GM18526 (cell line): ENCODE results near the gene LSR.

Experiments
- POLR2A ChIP-seq: IDR thresholded peaks from 3 replicates; pipeline ENCODE4 v1.6.1; 2011; ENCODE audit not compliant: insufficient read length; ENCODE audit errors: extremely low read depth

Gene LSR

DNA sequence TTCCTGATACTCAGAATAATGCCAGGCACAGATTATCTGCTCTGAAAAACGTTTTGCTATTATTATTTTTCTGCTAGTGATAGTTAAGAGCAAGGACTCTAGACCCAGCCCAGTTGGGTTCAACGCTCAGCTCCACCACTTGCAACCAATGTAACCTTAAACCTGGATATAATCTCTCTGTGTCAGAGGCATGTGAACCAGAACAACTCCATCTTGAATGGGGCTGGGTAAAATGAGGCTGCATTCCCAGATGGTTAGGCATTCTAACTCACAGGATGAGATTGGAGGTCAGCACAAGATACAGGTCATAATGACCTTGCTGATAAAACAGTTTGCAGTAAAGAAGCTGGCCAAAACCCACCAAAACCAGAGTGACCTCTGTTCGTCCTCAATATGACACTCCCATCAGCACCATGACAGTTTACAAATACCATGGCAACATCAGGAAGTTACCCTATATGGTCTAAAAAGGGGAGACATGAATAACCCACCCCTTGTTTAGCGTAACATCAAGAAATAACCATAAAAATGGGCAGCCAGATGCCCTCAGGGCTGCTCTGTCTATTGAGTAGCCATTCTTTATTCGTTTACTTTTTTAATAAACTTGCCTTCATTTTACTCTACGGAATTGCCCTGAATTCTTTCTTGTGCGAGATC lies 33.9 kb upstream of the LSR start:
- no peak for TF ChIP-seq POLR2A

DNA sequence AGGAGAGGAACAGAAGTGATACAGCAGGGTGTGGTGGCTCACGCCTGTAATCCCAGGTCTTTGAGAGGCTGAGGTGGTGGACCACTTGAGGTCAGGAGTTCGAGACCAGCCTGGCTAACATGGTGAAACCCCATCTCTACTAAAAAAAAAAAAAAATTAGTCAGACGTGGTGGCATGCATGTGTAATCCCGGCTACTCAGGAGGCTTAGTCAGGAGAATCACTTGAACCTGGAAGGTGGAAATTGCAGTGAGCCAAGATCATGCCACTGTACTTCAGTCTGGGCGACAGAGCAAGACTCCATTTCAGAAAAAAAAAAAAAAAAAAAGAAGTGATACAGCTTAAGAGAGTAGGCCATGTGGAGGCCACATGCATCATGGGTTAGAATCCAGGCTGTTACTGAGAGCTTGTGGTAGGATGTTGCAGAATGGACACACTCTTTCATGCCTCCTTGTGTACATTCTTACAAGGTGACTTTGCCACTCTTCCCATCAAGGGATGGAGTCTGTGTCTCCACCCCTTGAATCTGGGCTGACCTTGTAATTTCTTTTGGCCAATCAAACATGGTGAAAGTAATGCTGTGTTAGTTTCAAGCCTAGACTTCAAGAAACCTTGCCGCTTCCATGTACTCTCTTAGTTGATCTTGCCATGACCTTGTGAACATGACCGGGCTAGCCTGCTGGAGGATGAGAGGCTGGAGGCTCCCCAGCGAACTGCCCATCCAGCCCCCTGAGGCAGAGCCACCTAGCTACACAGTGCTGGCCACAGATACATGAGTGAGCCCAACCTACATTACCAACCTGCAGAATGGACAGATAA lies 32.6 kb upstream of the LSR start:
- no peak for TF ChIP-seq POLR2A

DNA sequence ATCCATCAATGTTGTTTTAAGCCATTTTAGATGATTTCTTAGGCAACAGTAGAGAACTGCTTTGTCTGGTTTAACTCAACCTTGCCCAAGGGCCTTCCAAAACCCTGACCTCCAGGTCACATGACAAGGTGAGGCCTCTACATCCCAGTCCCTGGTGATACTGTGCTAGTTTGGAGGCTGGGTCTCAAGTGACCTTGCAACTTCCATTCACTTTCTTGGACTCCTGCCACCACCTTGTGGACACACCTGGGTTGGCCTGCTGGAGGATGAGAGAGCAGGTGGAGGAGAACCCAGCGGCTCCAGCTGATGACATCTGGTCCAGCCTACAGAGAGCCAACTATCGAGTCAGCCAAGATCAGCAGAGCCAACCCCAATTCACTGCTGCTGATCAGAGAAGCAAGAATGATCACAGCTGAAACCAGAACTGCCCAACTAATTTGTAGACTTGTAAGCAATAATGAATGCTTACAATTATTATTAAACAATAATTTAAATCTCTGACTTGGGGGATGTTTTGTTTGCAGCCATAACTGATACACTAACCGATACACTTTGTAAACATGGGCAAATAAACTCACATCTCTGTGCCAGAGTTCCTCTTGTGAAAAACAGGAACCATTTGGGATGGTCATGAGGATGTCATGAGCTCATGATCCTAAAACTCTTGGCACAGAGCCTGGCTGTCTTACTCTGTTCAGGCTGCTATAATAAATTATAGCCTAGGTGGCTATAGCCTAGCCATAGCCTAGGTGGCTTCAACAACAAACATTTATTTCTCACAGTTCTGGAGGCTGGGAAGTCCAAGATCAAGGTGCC lies 31.8 kb upstream of the LSR start:
- no peak for TF ChIP-seq POLR2A

DNA sequence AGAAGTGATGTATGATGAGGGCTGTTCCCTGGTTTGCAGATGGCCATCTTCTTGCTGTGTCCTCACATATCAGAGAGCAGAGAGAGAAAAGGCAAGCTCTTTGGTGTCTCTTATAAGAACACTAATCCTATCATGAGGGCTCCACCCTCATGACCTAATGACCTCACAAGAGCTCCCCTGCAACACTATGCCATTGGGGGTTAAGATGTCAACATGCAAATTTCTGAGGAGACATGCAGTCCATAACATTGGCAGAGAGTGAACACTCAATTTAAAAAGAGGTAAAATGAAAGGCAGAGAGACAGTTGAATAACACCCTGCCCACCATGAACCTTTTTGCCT lies 31.2 kb upstream of the LSR start:
- TF ChIP-seq POLR2A, result no peak

DNA sequence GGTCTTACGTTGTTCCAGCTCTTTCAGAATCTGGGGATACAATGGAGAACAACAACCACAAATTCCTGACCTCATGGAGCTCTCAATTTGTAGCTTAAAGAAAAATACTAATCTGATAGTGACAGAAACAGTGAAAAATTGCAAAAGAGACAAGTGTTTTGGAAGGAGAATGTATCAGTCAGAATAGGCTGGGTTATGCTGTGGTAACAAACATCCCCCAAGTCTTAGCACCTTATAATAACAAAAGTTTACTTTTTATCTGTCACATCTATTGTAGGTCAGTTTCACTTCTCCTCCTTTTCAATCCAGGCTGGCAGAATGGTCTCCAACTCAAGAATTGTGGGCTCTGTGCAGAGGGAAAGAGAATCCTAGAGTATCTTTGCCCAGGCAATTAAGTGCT lies 29.8 kb upstream of the LSR start:
- no peak for TF ChIP-seq POLR2A

DNA sequence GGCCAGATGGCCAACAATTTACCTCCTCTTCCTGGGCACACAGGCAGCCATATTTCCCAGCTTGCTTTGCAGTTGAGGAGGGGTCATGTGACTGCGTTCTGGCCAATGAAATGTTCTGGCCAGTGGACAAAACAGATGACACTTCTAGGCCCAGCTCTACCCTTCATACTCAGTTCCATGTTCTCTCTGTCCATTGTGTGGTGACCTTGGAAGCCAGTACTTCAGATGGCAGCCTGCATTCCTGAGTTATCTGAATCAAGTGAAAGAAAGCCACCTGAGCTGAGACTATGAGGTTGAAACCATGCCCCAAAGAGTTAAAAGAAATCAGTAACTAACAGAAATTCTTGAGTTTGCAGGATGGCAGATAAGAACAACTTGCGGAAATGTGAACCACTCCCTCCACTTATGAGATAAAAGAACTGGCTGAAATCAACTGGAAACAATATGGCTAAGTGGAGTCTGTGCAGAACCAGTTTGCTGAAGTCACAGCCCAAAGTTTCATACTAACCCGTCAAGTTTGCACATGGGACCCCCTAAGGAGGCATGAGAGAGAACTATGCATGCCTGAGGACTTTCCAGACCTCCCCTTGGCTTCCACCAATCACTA lies 28.4 kb upstream of the LSR start:
- no peak for TF ChIP-seq POLR2A

DNA sequence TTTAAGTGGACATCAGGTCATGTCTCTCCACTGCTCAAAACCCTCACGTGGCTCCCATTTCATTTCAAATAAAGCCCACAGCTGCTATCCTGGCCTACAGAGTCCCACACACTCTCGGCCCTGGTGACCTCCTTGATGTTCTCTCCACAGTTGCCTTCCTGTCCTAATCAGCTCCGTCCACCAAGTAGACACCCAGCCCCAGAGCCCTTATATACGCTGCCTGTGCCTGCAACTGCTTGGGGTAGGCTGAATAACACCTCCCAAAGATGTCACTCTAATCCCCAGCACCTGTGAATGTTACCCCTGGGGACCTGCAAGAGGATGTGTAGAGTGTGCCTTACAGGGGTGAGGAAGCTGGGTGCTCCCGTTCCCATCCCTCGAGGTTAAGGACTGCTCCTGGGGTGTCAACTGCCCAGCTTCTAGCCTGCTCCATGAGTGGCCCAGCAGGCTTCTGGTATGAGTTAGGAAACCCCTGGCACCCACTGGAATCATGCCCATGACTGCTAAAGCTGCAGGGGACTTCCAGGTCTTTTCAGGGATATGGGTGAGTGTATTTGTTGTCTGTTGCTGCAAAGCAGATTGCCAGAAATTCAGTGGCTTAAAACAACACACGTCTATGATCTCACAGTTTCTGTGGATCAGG lies 26.3 kb upstream of the LSR start:
- no peak for TF ChIP-seq POLR2A

DNA sequence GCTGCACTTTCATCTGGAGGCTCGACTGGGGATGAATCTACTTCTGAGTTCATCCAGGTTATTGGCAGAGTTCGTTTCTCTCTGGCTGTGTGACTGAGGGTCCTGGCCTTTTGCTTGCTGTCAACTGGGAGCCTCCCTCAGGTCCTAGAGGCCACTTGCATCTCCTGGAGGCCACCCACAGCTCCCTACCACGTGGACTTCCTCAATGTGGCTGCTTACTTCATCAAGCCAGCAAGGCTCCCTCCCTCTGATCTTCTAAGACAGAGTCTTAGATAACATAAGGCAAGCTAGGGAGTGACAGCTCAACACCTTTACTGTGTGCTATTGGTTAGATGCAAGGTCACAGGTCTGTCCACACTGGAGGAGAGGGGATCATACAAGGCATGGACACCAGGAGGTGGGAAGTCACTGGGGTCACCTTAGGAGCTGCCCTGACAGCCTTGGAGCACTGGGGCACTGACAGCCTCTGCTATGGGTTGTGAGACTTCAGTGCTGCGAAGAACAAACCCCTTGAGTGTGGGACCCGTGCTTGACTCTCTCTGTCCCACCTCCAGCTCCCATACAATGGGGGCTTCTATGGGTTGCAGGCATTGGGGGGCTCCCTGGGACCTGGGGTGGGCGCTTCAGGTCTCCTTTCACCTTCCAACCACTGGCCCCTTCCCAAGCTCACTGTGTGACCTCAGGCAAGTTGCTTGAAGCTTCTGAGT lies 25.6 kb upstream of the LSR start:
- TF ChIP-seq POLR2A, result no peak

DNA sequence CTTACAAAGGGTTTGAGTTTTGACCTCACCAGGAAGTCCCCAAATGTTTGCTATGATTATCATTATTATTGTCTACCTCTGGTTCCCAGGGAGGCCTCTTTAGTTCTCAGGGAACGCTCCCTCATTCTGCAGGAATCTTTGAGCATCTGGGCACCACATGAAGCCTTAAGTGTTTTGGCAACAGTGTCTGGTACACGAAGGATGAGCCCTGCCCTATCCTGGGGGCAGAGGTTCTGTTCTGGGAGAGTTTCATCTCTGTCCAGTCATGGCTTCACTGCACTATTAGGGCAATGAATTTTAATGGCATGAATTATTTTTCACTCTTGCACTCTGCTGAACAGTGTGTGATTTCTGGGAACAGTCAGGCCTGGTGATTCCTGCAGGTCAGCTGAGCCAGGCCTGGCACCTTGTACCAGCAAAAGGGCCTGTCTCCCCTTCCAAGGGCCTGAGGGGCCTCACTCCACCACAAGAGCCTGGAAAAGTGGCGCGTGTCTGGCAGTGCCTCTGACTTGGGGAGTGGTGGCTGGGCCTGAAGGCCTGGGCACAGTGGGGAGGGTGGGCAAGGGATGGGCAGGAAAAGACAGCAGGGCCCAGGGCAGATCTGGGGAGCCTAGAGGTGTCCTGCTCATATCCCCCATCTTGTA lies 24.8 kb upstream of the LSR start:
- TF ChIP-seq POLR2A, result no peak

DNA sequence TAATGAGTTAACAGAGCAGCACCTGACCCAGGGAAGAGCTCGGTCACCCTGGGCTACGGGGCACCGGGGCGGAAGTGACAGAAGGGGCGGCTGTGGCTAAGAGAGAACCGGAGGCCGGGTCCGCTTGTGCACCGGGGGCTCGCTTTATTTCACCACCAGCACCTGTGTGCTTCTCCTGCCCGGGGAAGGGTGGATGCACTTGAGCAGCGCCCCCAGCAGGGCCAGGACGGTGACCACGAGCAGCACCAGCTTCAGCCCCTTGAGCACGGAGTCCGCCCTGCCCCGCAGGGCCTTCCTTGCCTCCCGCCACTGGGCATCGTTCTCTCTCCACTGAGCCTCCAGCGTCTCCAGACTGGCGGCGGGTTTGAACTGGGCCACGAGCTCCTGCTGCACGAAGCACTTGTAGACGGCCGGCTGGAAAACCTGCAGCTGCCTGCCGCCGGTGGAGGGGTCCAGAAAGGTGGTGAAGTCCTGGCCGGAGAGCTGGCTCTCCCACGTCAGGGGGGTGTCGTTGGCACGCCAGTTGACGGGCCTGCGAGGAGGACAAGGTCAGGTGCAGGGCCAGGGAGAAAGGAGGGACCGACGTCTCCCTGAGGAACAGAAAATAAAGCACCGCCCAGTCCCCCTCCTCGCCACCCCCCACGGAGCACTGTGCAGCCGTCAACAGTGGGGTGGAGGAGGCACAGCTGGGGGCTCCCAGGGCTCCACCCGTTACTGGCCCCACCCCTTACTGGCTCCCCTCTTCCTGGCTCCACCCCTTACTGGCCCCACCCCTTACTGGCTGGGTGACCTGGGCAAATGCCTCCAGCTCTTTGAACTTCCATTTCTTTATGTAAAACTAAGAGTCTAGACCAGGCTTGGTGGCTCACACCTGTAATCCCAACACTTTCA lies 23.9 kb upstream of the LSR start:
- TF ChIP-seq POLR2A, result no peak

DNA sequence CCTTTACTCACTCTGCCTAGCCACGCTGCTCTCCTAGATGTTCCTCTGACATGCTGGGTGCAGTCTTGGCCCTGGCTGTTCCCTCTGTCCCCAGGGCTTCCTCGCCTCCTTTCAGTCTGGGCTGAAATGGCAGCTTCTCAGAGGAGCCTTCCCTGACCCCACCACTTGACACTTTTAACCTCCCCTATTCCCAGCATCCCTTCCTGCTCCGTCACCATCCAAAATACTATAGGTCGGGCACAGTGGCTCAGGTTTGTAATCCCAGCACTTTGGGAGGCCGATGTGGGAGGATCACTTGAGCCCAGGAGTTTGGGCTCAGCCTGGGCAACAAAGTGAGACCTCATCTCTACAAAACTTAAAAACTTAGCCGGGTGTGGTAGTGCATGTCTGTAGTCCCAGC lies 22.9 kb upstream of the LSR start:
- no peak for TF ChIP-seq POLR2A

DNA sequence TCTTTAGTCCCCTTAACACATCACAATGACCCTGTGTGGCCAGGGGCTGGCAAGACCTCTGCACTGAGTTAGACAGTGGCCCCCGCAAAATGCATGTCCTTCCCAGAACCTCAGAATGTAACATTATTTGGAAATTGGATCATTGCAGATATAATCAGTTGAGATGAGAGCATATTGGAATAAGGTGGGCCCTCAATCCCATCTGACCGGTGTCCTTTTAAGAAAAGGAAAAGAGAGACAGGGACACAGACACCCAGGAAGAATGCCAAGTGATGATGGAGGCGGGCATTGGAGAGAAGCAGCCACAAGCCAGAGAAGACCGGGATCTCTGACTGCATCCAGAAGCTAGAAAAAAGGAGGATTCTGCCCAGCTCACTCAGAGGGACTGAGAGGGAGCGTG lies 22.1 kb upstream of the LSR start:
- TF ChIP-seq POLR2A, result no peak
